HCT116 (cell line): ENCODE data around the gene BTD.

Experiments
- CEBPB ChIP-seq: IDR thresholded peaks from 2 replicates; pipeline ENCODE4 v1.6.1; 2012; ENCODE audit warnings: low read depth
- EZH2 ChIP-seq: fragments of 200-600 bp; sonication (generic); IDR thresholded peaks from 2 replicates; pipeline ENCODE4 v1.6.1; 2017; ENCODE audit warnings: antibody characterized with exemption, mixed run types
- POLR2AphosphoS5 ChIP-seq: IDR thresholded peaks from 2 replicates; pipeline ENCODE4 v1.6.1; 2011; ENCODE audit warnings: mild to moderate bottlenecking, low read depth, low read length, moderate library complexity
- RAD21 ChIP-seq: IDR thresholded peaks from 2 replicates; pipeline ENCODE4 v1.6.1; 2012; ENCODE audit warnings: low read depth, mild to moderate bottlenecking
- SRF ChIP-seq: IDR thresholded peaks from 2 replicates; pipeline ENCODE4 v1.6.1; 2012; ENCODE audit warnings: low read depth
- TCF7L2 ChIP-seq: IDR thresholded peaks from 2 replicates; pipeline ENCODE4 v1.7.0; 2011; ENCODE audit warnings: borderline replicate concordance, inconsistent platforms; ENCODE audit not compliant: insufficient read depth, insufficient read length; ENCODE audit errors: extremely low read depth
- YY1 ChIP-seq: IDR thresholded peaks from 2 replicates; pipeline ENCODE4 v1.6.1; 2011; ENCODE audit warnings: low read length, low read depth, moderate library complexity, mild to moderate bottlenecking; ENCODE audit not compliant: insufficient replicate concordance; ENCODE audit errors: extremely low read depth
- TF ChIP-seq, protein P1 (sequence below), 3 experiments: fragments of 200-600 bp in 1 of 3; sonication (generic) in 1 of 3; IDR thresholded peaks in 2 of 3; conservative IDR thresholded peaks in 1 of 3; 2 replicates each; pipeline ENCODE4 v1.5.1; 2012 to 2017; ENCODE audit warnings: low read depth in 2 of 3, low read length in 2 of 3, antibody characterized with exemption in 1 of 3, borderline replicate concordance in 1 of 3, control low read depth in 1 of 3, mild to moderate bottlenecking in 1 of 3, mixed read lengths in 1 of 3, mixed run types in 1 of 3, moderate library complexity in 1 of 3; ENCODE audit not compliant: insufficient read depth in 1 of 3
- TF ChIP-seq, protein P2 (sequence below): IDR thresholded peaks from 2 replicates; pipeline ENCODE4 v1.6.1; 2012; ENCODE audit warnings: low read depth
- TF ChIP-seq, protein P3 (sequence below): IDR thresholded peaks from 2 replicates; pipeline ENCODE4 v1.6.1; 2012
- TF ChIP-seq, protein P4 (sequence below): IDR thresholded peaks from 2 replicates; pipeline ENCODE4 v1.6.1; 2012

DNA sequence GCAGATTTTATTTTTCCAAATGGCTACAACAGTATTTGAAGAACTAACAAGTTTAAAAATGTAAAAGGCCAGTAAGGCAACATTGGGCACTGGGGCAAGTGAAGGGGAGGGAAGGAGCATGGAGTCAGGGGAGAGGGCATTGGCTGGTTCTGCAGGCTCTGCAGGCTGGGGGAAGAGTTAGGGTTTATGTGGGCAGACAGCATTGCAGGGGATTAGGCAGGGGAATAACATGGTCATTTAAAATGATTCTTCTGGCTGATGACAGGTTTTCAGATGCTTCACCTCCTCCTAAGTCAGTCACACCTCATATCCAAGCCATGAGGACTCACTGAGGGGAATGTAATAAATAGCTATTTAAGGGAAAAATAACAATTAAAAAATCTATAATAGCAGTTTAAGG, 52.6 kb downstream of the BTD start:
- TF ChIP-seq, protein P1, sequence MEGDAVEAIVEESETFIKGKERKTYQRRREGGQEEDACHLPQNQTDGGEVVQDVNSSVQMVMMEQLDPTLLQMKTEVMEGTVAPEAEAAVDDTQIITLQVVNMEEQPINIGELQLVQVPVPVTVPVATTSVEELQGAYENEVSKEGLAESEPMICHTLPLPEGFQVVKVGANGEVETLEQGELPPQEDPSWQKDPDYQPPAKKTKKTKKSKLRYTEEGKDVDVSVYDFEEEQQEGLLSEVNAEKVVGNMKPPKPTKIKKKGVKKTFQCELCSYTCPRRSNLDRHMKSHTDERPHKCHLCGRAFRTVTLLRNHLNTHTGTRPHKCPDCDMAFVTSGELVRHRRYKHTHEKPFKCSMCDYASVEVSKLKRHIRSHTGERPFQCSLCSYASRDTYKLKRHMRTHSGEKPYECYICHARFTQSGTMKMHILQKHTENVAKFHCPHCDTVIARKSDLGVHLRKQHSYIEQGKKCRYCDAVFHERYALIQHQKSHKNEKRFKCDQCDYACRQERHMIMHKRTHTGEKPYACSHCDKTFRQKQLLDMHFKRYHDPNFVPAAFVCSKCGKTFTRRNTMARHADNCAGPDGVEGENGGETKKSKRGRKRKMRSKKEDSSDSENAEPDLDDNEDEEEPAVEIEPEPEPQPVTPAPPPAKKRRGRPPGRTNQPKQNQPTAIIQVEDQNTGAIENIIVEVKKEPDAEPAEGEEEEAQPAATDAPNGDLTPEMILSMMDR (IDR thresholded peaks at IDR 0.05 in 2 of 3, conservative IDR thresholded peaks at IDR 0.05 in 1 of 3; ENCODE audit: borderline replicate concordance in 1 of 3, insufficient read depth in 1 of 3, low read depth in 2 of 3, low read length in 2 of 3): no peak
- TF ChIP-seq, protein P2, sequence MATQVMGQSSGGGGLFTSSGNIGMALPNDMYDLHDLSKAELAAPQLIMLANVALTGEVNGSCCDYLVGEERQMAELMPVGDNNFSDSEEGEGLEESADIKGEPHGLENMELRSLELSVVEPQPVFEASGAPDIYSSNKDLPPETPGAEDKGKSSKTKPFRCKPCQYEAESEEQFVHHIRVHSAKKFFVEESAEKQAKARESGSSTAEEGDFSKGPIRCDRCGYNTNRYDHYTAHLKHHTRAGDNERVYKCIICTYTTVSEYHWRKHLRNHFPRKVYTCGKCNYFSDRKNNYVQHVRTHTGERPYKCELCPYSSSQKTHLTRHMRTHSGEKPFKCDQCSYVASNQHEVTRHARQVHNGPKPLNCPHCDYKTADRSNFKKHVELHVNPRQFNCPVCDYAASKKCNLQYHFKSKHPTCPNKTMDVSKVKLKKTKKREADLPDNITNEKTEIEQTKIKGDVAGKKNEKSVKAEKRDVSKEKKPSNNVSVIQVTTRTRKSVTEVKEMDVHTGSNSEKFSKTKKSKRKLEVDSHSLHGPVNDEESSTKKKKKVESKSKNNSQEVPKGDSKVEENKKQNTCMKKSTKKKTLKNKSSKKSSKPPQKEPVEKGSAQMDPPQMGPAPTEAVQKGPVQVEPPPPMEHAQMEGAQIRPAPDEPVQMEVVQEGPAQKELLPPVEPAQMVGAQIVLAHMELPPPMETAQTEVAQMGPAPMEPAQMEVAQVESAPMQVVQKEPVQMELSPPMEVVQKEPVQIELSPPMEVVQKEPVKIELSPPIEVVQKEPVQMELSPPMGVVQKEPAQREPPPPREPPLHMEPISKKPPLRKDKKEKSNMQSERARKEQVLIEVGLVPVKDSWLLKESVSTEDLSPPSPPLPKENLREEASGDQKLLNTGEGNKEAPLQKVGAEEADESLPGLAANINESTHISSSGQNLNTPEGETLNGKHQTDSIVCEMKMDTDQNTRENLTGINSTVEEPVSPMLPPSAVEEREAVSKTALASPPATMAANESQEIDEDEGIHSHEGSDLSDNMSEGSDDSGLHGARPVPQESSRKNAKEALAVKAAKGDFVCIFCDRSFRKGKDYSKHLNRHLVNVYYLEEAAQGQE: no peak
- TF ChIP-seq TCF7L2 (no peak), POLR2AphosphoS5 (no peak), YY1 (no peak), SRF (no peak), CEBPB (no peak), RAD21 (no peak), EZH2 (no peak)
- TF ChIP-seq, protein P3, sequence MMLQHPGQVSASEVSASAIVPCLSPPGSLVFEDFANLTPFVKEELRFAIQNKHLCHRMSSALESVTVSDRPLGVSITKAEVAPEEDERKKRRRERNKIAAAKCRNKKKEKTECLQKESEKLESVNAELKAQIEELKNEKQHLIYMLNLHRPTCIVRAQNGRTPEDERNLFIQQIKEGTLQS: no peak
- TF ChIP-seq, protein P4, sequence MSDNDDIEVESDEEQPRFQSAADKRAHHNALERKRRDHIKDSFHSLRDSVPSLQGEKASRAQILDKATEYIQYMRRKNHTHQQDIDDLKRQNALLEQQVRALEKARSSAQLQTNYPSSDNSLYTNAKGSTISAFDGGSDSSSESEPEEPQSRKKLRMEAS: no peak
